Muscle of back (tissue), 11 donors: ENCODE measurements around the gene CLK1. TPM values are rescaled to one million over a fixed set of nuclear protein-coding genes. Genes with fewer than 3 reads are reported as not detected.
"Not testable (repeated sequence)": the region's sequence is repeated elsewhere in the genome, so short reads cannot be mapped to it uniquely, and the experiment has no call there.

Source experiments
- DNase-seq, 3 donors: peaks; one replicate each; pipeline versions ENCODE4 v3.0.0 to v3.0.0-alpha.2; 2013
- polyA plus RNA-seq, 10 donors: library from polyadenylated mRNA; unstranded; fragments of 120-200 nt; gene quantifications; one replicate each; pipeline ENCODE4 v1.2.1, GENCODE V29; 2013; ENCODE audit not compliant: insufficient read length in 10 of 10

CLK1 gene
- polyA plus RNA-seq, 10 donors = 96.3 to 229 (median 144) TPM

DNA sequence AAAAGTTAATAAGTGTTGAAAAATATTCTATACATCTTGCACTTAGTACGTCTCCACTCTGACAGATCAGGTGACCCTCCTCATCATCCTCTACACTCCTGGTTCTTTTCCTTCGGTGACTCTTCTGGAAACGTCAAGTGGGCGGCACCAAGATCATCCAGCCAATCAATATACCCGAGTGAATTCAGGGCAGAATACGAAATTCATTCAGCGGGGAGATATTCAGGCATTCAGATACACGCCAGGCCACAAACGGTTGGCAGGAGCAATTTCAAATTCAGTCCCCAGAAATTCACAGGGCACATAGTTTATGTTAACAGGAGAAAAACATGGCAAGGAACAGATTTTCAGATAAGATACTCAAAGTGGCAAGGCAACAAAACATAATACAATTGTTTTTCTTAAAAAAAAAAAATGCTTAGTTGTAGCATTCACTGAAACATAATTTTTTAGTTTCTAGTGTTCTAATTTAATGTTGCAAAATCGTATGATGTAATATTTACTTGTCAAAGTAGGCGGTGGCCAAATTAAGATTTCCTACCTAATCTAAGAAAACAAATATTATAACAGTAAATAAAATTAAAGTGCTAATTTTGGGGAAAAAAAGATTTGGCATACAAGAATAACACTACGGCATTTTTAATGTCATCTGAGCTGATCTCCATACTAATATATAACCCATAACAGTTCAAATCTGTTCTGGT, 4.2 kb downstream of the CLK1 start:
- DNase-seq = peak in 2 of 3 donors; percentile 6 to 10

DNA sequence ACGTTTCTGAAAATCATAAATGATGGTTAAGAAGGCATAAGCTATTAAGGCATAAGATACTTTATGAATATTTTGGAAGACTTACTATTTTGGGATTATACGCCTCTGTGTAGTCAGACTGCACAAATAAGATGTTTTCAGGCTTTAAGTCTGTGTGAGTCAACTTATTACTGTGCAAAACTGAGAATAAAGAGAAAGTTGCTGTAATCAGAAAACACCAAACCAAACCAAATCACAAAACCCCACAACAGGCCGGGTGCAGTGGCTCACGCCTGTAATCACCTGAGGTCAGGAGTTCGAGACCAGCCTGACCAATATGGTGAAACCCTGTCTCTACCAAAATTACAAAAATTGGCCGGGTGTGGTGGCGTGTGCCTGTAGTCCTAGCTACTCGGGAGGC, 7.7 kb downstream of the CLK1 start:
- DNase-seq = no peak

DNA sequence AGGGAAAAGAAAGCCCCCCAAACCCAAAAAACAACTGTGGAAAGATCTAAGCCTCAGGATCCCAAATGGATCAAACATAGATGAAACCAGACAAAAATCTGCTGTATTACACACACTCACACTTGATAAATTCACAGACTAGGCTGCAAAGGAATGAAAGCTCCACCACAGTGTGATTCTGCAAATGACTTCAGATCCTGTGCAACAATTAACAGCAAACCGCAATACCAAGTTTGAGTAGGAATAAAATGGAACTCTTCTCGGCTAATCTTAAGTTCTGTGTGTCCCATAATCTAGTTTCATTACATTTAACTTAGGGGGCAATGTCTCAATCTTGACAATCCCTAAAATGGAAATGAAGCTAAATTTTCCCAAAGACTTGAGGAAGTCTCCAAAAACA, 11.9 kb downstream of the CLK1 start:
- no peak for DNase-seq

DNA sequence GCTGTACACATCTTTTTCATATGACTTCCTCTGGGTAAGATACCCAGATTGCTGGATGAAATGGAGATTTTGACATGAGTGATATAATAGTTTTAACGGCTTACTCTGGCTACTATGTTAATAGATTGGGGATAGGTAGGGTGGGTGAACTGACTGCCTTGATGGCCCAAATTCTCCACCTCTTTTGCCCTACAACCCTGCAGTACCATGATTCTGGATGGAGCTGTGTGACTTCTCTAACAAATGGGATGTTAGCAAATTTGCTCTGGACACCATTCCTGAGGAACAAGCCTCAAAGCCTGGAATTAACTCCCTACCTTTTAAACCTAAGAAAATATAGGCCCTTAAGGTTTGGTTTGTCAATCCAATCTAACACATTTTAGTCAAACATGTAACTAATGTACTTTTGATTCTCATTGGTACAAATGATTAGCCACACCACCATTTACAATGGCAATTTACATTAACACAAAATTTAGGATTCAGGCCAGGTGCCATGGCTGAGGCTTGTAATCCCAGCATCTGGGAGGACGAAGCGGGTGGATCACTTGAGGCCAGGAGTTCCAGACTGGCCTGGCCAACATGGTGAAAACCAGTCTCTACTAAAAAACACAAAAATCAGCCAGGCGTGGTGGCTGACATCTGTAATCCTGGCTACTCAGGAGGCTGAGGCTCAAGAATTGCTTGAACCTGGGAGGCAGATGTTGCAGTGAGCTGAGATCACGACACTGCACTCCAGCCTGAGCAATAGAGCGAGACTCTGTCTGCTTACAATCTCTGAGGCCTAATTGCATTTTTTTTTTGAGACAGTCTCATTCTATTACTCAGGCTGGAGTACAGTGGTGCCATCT, 12.8 kb downstream of the CLK1 start:
- DNase-seq = no peak

DNA sequence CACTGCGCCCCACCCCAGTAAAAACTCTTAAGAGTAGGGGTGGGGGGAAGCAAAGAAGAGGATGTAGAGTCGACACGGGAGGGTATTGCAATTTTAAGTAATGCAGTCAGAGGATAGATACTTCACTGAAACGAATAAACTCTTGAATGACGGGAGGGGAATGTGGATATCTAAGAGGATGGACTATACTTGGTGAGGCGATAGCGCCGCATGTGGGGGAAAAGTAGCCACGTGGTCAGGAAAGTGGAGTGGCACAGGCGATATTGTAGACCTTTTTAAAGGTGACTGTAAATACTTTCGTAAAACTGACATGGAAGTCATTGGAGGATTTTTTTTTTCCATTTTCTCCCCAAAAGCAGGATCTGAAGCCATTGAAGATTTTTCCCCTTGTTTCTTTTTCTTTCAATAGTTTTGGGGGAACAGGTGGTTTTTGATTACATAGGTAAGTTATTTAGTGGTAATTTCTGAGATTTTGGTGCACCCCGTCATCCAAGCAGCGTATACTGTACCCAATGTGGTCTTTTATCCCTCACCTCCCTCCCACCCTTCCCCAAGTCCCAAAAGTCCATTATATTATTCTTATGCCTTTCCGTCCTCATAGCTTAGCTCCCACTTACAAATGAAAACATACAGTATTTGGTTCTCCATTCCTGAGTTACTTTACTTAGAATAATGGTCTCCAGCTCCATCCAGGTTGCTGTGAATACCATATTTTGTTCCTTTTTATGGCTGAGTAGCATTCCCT, 13.8 kb downstream of the CLK1 start:
- no peak for DNase-seq

DNA sequence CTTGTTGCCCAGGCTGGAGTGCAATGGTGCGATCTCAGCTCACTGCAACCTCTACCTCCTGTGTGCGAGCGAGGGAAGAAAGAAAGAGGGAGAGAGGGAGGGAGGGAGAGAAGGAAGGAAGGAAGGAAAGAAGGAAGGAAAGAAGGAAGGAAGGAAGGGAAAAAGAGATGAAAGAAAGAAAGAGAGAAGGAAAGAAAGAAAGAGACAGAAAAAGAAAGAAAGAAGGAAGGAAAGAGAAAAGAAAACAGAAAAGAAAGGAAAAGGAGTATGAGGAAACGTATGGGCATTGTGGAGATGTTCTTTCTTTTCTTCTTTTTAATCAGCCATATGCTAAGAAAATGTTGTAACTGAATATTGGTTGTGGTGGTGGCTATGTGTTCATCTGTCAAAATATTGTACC, 16.5 kb downstream of the CLK1 start:
- no peak for DNase-seq

DNA sequence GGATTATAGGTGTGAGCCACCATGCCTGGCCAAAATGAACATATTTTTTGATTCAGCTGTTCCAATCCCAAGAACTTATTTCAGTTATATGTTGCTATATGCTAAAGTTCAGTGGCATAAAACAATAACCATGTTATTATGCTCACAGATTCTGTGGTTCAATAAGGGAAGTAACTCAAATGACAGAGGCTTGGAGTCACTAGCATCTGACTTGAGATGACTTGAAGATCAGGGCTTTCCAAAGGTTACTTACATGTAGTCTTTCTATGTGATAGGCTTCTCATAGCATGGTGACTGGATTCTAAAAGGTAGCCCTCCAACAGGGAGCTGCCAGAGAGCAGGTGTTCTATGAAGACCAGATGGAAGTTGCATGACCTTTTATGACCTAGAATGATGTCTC, 17.2 kb downstream of the CLK1 start:
- no peak for DNase-seq

DNA sequence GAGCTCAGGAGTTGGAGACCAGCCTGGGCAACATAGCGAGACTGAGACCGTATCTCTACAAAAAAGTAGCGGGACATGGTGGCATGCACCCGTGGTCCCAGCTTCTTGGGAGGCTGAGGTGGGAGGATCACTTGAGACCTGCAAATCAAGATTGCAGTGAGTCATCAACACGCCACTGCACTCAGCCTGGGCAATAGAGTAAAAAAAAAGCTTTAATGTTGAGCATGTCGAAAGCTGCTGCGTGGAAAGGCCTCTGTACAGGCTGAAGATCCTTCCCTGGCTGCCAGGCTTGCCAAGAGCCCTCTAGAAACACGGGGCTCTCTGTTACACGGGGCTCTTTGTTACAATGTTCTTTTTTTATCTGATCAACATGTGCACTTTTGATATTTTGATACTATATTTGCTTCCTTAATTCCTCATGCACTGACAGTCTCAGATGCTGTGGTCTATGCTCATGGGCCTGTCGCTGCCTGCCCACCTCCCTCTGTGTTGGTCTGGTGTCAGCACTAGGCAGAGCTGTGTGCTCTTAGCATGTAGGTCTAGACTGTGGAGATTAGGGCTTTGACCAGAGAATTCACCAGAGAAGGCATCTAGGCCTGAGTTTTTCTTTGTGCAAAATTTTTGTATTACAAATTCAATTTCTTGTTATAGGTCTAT, 18.7 kb downstream of the CLK1 start:
- no peak for DNase-seq

DNA sequence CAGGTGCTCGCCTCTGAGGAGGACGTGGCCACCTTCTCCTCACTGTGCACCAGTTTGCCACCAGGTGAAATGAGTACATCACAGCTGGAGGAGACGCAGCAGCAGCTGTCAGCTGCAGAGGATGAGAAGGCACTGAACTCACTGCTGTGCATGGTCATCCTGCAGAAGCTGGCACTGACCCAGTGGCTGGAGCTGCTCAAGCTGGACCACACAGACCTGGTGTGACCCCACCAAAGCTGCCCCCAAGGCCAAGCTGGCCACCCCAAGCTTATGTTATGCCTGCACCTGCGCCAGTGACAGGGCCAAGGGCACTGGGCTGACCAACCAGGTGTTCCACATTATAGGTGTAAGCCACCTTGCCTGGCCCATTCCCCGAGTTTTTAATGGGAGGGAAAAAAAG, 19.3 kb downstream of the CLK1 start:
- no peak for DNase-seq

DNA sequence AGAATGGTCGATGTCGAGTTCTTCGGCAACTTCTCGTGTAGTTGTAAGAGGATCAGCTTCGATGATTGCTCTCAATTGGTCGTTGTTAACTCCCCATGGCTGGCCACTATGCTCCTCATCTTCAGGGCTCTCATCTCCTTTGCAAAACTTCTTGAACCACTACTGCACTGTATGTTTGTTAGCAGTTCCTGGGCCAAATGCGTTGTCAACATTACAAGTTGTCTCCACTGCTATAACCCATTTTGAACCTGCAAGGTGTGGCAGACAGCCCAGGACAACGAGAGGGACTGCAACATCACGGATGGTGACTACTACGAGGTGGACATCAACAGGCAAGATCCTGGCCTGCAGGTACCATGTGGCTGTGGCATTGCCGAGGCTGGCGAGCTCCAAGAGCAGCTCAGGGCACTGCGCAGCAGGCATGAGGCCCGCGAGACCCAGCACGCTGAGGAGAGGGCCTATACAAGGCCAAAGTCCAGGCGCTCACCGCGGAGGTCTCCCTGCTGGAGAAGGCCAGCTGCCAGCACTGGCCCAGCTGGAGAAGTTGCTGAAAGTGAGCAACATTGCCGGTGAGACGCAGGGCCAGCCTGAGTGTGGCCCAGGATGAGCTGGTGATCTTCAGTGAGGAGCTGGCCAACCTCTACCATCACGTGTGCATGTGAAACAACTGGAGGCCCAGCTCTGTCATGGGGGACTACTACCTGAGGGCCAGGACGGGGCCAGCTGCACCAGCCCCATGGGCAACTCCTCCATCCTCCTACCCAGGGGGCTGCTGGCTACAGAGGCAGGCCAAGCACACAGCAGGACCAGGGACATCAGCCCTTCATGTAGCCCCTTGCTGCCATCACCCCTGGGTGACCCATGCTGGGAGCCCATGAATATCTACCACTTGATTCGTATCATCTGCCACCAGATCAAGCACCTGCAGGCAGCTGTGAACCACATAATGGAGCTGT, 20.2 kb downstream of the CLK1 start:
- DNase-seq = no peak

DNA sequence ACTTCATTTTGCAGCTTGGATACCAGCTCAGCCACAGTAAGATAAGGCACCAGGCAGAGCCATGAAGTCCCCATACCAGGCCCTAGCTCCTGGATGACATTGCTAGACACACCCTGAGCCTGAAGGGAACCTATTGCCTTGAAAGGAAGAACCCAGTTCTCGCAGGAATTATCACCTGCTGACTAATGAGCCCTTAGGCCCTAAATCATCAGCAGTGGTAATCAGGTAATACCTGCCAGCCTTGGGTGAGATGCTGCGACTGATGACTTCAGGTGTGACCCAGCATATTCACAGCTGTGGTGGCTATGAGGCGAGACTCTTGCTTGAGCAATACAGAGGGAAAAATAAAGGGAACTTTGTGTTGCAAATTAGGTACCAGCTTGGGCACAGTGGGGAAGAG, 24.9 kb downstream of the CLK1 start:
- DNase-seq = no peak

DNA sequence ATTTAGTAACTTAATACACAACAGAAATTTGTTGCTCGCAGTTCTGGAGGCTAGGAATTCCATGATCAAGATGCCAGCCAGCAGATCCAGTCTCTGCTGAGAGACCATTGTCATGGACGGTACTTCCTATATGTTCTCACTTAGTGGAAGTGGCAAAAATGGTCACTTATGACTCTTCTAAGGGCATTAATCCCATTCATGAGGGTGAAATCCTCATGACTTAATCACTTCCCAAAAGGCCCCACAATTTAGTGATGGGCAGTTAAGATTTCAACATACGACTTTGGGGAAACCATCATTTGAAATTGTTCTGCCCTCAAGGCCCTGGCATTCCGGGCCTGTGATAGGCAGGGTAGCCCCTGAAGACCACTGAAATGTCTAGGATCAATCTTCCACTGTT, 29.8 kb downstream of the CLK1 start:
- DNase-seq = no peak

DNA sequence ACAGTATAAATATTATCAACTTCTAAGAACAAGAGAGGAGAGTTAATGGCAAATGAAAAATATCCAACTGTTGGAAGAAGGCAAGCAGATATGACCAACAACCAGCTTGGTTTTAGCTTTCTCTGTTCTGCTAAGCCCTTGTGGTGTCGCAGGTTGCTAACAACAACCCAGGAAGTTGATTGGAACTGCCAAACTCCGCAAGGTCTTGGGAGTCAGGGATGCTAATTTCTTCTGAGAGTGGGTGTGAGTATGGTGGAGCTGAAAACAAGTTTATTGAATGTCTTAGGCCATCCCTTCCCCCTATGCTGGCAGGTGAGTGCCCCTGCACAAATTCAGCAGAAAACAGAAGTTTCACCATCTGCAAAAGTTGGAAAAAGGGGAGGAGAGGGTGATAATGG, 35.2 kb downstream of the CLK1 start:
- DNase-seq = no peak

DNA sequence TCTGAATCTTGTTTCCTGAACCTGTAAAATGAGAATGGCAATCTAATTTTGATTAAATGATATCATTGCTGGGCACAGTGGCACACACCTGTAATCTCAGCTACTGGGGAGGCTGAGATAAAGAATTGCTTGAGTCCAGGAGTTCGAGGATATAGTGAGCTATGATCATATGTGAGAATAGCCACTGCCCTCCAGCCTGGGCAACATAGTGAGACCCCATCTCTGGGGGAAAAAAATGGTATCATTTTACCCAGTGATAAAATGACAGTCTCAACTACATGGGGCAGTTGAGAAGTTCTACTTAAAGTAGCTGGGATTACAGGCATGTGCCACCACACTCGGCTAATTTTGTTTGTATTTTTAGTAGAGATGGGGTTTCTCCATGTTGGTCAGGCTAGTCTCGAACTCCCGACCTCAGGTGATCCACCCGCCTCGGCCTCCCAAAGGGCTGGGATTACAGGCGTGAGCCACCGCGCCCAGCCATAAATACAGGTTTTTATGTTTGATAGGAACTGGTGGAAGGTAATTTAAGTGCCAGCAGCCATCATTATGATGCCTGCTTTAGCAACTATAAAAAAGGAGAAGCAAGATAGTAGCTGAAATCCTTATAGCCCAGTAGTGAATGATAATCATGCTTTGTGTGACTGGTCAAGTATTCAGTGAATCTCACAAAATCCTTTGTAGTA, 35.7 kb downstream of the CLK1 start:
- DNase-seq = no peak

DNA sequence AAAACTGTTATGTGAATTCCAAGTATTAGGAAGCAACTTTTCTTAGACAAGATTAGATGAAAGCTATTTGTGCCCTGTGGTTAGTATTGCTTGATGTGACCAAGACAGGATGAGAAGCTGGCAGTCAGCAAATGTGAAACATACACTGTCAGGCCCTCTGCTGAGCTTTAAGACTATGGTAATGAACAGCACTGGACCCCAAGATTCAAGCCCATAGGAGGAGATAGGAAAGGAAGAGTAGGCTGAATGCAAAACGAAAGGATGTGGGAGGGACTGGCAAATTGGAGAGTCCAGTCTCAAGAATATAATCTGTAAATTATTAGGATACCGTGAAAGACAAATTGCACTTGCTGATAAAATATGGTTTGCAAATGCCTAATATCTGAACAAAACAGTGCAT, 36.4 kb downstream of the CLK1 start:
- no peak for DNase-seq

DNA sequence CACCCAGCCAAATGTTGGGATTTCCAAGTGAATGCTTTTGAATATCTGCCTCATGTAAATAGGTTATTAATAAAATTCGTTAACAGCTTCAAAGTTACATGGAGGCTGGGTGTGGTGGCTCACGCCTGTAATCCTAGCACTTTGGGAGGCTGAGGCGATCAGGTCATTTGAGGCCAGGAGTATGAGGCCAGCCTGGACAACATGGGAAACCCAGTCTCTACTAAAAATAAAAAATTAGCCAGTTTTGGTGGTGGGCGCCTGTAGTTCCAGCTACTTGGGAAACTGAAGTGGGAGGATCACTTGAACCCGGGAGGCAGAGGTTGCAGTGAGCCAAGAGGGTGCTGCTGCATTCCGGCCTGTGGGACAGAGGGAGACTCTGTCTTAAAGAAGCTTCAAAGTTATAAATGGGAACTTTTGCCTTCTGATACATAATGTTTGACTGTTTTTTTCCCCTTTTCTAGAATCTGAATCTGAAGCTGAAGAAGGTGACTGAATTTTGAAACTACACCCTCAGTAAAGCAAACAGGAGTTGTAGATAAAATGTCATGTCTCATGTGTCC, 42.7 kb downstream of the CLK1 start:
- no peak for DNase-seq

DNA sequence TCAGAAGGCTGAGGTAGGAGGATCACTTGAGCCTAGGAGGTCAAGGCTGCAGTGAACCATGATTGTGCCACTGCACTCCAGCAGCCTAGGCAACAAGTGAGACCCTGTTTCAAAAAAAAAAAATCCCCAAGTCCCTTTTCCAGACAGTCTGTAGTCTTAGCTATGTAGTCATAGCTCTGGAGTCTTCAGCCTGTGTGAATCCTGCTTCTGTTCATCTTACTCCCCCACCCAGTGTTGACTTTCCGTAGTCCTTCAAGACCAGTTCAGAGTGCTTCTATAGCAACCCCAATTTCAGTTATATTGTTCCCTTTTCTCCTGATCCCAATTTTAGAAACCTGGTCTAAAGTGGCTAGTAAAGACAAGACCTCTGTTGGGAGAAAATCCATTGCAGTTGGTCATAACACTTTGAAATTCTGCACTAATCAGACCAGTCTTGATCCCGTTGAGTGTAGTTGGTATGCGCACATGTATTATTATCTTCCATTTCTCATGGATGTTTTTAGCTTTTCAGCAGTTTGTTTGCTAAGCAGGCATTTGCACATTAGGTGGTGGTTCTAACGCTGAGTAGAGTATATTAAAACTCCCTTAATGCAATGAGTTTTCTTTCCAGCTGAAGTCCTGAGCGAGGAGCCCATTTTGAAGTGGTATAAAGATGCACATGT, 43.8 kb downstream of the CLK1 start:
- DNase-seq = no peak

DNA sequence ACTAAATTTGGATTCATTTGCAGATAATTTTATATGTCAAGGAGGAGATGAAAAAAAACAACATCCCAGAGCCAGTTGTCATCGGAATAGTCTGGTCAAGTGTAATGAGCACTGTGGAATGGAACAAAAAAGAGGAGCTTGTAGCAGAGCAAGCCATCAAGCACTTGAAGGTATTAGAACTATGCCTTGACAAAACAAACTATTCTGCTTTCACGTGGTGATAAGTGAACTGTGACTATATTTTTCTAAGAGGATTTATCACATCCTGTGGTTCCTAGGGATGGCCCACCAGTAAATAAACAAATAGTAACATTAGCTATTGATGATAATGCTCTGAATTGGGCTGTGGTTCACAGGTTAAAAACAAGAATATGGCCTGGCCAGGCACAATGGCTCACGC, 45.7 kb downstream of the CLK1 start:
- DNase-seq = not testable (repeated sequence)

DNA sequence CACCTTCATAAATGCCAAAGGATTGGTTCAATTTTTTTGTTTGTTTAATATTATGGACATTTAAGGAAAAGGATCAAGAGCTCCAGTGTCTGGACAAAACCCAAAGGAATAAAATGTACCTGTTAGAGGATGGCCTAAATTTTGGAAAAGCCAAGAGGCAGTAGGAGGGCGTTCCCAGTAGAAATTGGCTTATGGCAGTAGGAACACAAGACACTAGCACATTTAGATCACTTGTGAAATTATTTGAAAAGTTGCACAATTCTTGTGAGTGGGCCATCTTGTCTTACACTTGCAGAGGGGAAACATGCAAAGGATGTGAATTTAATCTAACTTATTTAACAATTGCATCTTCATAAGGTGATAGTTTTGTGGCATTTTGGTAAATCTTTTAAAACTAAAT, 49.5 kb downstream of the CLK1 start:
- no peak for DNase-seq
